HG03097 (cell line): Measurements from ENCODE around the gene DNAJC15.
"Not testable (repeated sequence)": the region's sequence is repeated elsewhere in the genome, so short reads cannot be mapped to it uniquely, and the experiment has no call there.

ENCODE experiments used
- ATAC-seq: cut with Tn5 transposase; IDR thresholded peaks from one replicate; pipeline ENCODE4 v1.9.1; 2021; ENCODE audit not compliant: unreplicated experiment, low FRiP score

Gene DNAJC15

DNA sequence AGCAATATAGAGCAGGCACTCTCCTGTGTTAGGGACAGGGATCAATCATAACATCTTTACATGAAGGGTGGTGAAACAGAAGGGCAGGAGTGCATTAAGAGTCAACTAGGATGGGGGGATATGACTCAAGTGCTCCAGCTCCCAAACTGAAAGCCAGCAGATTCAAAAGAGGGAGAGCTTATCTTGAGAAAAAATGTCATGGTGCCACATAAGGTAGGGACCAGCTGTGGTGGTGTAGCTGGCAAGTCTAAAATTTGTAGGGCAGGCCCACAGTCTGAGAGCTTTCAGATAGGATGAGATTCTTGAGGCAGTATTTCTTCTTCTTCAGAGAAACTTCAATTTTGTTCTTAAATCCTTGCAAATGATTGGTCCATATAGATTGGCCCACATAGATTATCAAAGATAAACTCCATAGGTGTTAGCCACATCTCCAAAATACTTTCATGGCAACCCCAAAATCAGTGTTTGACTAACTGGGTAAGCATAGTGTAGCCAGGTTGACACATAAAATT, 19.1 kb downstream of the DNAJC15 start:
- ATAC-seq, result no peak

DNA sequence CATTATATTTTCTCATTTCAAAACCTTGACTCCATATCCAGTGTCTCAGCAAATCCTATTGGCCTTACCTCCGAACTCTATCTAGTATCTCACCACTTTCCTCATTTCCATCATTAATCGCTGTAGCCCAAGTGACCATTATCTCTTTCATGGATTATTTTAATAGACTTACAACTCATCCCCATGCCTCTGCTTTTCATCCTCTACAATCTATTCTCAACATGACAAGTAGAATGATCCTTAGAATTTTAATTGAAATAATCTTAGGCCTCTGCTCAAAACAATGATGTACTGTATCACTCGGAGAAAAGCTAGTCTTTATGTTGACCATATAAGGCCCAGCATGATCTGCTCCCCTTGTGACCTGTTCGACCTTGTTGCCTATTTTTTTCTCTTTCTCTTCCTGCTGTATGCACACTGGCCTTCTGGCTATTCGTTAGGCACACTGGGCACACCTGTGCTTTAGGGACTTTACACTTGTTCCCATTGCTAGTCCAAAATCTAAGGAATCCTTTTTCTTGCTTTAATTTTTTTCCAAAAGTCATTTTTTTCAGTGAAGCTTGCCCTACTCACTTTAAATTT, 21.4 kb downstream of the DNAJC15 start:
- no peak for ATAC-seq

DNA sequence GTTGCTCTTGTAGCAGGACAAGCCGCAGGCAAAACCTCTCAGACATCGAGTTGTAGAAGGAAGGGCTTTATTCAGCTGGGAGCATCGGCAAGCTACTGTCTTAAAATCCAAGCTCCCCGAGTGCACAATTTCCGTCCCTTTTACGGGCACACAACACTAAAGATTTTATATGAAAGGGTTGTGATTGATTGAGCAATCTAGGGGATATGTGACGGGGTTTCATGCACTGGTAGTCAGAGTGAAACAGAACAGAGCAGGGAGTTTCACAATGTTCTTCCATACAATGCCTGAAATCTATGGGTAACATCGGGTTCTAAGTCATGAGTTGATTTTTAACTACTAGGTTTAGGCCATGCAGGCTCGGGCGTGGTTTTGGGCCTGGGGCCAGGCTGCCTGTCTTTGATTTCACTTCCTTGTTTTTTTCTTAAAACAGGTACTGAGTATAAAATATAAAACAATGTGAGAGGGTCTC, 22.0 kb downstream of the DNAJC15 start:
- ATAC-seq, result not testable (repeated sequence)

DNA sequence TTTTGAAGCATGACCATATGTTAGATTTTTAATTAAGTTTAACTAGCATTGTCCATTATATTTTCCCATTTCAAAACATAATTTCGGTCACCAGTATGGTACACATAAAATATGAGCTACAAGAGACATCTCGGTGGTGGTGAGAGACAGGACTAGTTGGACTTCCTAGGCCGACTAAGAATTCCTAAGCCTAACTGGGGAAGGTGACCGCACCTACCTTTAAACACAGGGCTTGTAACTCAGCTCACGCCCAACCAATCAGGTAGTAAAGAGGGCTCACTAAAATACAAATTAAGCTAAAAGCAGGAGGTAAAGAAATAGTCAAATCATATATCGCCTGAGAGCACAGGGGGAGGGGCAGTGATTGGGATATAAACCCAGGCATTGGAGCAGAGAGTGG, 22.9 kb downstream of the DNAJC15 start:
- no peak for ATAC-seq

DNA sequence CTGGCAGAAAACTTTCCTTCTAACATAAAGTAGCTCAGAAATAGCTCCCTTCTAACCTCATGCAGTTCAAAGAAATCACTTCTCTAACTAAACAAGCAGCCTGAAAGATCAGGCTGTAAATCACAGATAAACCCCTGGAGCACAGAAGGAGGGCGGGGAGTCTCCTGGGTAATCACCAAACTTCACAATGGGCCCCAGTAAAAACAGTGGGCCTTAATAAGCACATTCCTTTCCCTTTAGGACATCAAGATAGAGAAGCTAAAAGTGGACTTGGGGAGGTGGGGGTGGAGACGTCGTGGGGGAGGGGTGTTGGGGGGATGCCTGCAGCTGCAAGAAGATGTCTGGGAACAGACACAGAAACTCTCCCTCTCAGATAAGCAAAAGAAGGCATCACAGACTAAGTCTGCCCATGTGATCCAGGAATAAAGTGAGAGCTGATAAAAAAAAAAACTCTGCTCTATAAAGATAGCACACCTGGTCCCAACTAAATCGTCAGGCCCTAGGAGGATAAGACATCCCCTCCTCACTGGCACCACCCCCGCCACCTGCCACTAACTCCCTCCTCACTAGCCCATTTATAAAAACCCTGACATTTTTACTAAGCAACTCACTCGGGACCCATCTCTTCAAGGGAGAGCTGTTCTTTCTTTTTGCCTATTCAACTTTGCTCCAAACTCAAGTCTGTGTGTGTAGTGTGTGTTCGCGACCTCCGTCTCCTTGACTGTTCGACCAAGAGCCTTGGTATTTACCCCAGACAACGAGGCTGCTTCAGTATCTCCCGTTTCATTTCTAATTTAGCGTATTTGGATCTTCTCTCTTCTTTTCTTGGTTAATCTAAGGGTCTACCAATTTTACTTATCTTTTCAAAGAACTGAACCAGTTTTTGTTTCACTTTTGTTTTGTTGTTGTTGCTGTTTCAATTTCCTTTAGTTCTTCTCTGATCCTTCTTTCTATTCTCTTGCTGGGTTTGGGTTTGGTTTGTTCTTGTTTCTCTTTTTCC, 31.7 kb downstream of the DNAJC15 start:
- ATAC-seq, result no peak

DNA sequence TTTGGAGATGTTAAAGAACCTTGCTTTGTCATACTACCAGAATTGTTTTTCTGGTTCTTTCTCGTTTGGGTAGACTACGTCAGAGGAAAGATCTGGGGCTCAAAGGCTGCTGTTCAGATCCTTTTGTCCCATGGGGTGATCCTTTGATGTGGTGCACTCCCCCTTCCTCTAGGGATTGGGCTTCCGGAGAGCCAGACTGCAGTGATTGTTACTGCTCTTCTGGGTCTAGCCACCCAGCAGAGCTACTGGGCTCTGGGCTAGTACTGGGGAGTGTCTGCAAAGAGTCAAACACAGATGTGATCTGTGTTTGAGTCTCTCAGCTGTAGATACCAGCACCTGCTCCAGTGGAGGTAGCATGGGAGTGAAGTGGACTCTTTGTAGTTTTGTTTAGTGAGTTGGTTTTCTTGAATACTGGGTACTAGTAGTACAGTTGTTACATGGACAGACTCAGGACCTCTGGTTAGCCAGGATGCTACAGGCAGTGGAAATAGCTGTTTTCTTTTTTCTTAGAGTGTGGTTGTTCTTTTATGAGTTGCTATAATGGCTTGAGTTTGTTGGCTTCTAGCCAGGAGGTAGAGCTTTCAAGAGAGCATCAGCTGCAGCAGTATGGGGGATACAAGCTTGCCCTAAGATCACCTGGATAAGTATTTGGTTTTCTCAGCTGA, 34.4 kb downstream of the DNAJC15 start:
- no peak for ATAC-seq

DNA sequence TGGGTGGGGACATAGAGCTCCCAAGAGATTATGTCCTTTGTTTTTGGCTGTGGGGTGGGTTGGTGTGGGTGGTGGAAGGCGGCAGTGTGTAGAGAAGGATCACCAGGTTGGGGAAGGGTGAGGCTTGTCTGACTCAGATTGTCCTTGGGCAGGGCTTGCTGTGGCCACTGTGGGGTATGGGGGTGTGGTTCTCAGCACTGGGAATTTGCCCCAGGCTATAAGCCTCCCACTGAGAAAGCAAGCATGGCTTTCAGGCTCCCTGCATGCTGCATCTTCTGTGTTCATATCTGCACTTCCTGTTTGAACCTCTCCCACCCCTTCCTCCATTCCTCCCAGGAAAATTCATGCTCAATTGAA, 34.9 kb downstream of the DNAJC15 start:
- ATAC-seq, result no peak

DNA sequence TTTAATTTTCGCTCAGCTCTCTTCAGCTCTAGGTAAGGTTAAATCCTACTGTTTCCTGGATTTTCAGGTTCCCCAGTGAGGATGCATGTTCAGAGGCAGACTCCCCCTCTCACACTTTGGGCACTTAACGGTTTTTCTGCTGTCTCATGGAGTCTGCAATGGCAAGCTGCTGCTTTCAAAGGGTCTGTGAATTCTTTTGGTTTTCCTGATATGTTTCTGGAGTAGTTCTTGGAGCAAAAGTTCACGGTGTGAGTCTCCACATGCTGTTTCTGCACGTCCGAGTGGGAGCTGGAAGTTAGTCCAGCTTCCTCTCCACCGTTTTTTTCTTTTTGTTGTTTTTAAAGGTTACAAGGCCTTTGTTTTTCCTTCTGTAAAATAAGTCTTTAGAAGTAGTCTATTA, 35.4 kb downstream of the DNAJC15 start:
- ATAC-seq, result no peak

DNA sequence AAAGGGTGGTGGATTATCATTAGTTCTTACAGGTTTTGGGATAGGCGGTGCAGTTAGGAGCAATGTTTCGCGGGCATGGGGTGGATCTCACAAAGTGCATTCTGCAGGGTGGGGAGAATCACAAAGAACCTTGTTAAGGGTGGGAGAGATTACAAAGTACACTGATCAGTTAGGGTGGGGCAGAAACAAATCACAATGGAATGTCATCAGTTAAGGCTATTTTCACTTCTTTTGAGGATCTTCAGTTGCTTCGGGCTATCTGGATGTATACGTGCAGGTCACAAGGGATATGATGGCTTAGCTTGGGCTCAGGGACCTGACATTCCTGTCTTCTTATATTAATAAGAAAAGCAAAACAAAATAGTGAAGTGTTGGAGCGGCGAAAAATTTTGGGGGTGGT, 36.4 kb downstream of the DNAJC15 start:
- not testable (repeated sequence) for ATAC-seq

DNA sequence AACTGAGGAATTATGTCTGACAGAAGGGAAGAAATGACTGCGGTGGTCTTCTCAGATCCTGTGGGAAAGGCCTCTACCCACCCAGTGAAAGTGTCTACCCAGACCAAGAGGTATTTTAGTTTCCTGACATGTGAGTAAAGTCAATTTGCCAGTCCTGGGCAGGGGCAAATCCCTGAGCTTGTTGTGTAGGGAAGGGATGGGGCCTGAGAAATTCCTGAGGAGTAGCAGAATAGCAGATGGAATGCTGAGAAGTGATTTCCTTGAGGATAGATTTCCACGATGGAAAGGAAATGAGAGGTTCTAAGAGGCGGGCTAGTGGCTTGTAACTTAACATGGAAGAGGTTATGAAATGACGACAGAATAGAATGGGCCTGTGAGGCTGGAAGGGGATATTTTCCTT, 37.4 kb downstream of the DNAJC15 start:
- not testable (repeated sequence) for ATAC-seq

DNA sequence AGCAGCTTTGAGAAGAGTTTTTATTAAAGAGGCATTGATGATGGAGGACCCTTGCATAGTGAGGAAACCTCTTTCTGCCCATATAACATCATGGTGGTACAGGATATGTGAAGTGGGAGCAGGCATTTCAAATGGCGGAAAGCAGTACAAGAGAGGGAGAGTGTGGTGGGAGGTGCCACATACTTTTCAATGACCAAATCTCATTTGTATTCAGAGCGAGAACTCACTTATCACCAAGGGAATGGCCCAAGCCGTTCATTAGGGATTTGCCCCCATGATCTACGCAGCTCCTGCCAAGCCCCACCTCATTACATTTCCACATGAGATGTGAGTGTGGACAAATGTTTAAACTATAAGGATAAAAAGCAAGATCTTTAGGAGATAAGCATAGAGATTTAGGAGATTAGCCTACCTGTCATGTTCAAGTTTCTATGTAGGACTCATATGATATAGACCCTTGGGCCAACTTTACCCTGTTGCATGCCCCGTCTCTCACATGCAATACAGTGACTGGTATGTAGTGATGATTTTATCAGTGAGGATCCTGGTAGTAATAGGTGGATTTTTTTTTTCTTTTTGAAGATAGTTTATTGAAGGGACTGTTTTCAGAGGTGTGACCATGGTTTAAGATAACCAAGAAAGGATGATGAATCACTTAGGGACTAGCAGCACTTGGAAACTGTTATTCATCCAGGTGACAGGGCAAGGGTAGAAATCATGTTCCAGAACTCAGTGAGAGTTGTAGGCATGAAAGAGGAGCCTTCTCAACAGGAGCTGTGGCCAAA, 38.3 kb downstream of the DNAJC15 start:
- no peak for ATAC-seq

DNA sequence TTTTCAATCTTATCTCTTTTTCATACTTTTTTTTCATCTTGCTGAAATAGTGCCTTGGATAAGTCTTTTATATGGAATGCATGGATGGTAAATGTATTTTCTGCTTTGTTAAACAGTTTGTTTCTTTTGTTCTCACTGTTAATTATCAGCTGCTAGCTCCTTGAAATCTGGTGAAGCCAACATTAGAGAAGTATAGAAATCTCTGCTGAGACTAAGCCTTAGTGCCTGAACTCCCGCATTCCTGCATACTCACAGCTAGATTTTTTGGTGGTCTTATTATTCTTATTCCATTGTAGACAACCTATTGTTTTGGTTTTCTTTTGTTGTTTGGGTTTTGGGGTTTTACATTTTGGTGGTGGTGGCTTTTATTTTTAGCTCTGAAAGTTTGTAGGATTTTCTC, 48.4 kb downstream of the DNAJC15 start:
- no peak for ATAC-seq

DNA sequence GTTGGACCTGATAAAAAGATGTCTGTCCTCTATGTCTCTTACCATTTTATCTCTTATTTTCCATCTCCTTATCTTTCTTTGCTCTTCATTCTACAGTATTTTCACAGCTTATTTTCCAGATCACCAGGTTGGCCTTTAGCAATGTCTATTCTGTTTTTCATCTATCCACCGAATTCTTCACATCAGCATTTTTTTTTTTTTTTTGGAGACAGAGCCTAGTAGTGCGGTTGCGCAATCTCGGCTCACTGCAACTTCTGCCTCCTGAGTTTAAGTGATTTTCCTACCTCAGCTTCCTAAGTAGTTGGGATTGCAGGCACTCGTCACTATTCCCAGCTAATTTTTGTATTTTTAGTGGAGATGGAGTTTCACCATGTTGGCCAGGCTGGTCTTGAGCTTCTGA, 49.0 kb downstream of the DNAJC15 start:
- no peak for ATAC-seq

DNA sequence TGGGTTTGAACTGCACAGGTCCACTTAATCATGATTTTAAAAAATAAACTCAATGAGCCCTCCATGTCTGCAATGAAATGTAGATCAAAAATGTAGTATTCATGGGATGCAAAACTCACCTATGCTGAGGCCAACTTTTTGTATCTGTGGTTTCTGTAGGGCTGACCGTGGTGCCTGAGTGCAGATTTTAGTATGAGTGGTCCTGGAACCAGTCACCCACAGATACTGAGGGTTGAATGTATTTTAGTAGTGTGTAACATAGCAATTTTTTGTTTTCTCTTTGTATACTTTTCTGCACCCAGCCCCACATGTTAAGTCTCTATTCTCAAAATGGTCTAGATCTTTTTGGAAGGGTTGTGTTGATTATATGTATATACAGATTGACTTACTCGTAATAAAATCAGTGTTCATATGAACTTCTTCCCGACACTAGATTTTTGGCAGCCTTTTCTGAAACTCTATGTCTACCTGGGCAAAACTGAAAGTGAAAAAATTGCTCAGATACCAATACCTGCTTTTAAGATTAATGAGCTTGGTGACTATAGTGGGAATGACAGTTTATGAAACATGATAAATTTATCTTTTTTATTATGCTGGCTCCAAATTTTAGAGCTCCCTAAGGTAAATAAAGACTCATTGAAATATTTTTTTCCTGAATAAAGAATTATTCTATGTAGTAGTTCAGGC, 51.6 kb downstream of the DNAJC15 start:
- ATAC-seq, result peak; percentile 65

DNA sequence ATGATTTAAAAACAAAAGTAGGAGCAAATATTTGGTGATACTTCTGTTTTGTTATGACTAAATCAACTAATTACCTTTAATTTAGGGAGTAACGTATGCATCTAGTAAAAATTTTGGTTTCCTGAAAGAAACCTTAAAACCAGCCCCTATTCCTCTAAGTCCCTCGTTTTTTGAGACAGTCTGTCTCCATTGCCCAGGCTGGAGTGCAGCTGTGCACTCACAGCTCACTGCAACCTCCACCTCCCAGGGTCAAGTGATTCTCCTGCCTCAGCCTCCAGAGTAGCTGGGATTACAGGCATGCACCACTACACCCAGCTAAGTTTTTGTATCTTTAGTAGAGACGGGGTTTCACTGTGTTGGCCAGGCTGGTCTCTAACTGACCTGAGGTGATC, 52.1 kb downstream of the DNAJC15 start:
- ATAC-seq, result not testable (repeated sequence)

DNA sequence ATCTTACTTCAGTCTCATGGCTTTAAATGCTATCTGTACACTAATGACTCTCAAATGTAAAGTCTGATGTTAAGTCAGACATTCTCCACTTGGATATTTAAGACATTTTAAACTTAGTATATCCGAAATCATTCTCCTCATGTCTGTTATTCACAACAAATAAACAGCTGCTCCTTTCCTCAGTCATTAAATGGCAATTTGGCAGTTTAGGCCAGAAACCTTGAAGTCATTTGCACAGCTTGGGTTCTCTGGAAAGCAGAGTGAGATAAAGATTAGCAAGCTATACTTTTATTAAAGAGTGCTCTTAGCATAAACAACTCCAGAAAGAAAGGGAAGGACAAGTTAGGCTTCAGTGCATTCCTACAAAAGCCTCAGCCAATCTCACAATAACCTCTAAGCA, 53.7 kb downstream of the DNAJC15 start:
- ATAC-seq, result no peak

DNA sequence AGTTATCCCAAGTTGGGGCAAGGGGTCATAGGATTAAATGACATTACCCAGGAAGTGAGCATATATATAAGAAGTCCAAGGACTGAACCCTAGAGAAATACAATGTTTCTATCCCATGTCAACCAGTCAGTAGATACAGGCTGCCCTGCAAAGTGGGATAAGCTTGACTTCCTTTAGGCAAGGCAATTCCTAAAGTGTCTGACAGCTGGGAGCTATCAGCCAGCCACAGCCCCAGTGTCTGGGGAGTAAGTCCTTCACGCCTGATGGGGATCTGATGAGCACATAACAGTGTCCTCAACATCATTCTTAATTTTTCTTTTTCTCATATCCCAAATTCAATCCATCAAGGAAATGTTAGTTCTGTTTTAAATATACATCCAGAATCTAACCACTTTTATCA, 54.1 kb downstream of the DNAJC15 start:
- no peak for ATAC-seq

DNA sequence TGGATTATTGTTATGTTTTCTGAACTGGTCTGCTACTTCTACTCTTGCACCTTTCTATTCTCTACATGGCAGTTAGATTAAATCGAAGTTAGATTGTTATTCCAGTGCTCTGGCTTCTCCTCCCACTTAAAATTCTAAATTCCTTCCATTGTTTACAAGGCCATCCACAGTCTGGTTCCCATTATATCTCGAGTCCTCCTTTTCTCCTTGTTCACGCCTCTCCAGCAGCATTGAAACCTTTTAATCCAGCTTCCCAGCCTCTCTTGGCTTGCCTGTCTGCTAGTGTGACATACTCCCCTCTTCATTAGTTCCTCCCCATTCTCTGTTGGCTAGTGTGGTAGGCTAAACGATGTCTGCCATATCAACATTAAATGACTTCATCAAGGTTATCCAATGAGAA, 54.5 kb downstream of the DNAJC15 start:
- ATAC-seq, result no peak

DNA sequence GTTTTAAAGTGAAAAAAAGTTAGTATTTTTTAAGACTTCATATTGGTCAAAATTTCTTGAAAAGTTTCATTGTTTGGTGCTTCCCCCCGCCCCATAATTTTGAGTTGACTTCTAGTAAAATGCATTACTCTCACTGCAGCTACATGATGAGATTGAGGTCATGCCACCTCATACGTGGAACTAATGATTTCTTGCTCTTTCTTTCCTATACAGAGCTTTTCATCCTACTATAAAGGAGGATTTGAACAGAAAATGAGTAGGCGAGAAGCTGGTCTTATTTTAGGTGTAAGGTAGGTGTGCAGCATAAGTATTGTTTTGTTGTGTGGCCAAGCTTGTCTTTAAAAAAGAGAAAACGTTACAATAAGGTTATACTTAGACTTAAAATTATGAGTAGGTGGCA, 55.0 kb downstream of the DNAJC15 start:
- ATAC-seq, result no peak

DNA sequence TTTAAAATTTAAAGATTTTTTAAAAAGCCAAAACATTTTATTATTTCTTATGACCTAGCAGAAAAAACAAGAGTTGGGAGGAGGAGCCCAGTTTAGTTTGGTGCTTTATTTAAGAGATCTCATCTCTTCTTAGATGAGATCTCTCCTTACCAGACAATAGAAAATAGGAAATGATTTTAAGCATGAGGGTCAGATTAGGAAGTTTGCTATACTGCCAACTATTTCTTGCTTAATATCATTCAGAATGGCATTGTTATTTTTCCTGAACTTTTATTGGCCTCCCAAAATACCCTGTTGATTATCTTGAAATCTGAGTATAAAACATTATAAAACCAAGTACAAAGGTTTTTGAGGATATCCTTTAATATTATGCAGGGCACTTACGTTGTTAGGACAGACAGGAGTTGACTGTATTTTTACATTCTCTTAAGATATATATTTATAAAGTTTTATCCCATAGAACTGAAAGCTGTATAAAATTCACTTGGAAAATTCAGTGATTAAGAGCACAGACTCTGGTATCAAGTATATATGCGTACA, 56.1 kb downstream of the DNAJC15 start:
- ATAC-seq, result no peak
